Subcutaneous adipose tissue (tissue), 4 donors: ENCODE measurements around the gene GATD1. TPM values are rescaled to one million over a fixed set of nuclear protein-coding genes. Genes with fewer than 3 reads are reported as not detected.

ENCODE experiments used
- CTCF ChIP-seq: fragments of 450-650 bp; IDR thresholded peaks from one replicate; pipeline ENCODE4 v1.5.1; 2016; ENCODE audit warnings: low read depth, mild to moderate bottlenecking, control low read depth, antibody characterized with exemption, moderate library complexity
- total RNA-seq, 4 donors: library from RNA; depleted of rRNA; stranded (reverse); fragments of >200 nt; gene quantifications; one replicate each; pipeline ENCODE4 v1.1.0, GENCODE V29; 2016

Gene GATD1
- total RNA-seq, 4 donors from 2014 or later: 7.1 to 22.8 (median 14.9) TPM

GRCh38 chr11:788009-788640 is 10.8 kb upstream of the GATD1 start:
- no peak for TF ChIP-seq CTCF

- TF ChIP-seq CTCF: no peak
Measured at GRCh38 chr11:787084-787675, 9.9 kb upstream of the GATD1 start.

GRCh38 chr11:786235-787083 is 9.2 kb upstream of the GATD1 start:
- TF ChIP-seq CTCF: no peak

GRCh38 chr11:783581-784015 is 6.3 kb upstream of the GATD1 start:
- TF ChIP-seq CTCF: no peak

- TF ChIP-seq CTCF: no peak
Measured at GRCh38 chr11:782264-783174, 5.2 kb upstream of the GATD1 start.

GRCh38 chr11:779955-780532 is 2.8 kb upstream of the GATD1 start:
- TF ChIP-seq CTCF: no peak
